Kidney epithelial cell (primary cell): Measurements from ENCODE around the gene ADSS2. TPM values are rescaled to one million over a fixed set of nuclear protein-coding genes. Genes with fewer than 3 reads are reported as not detected.

Source experiments
- DNase-seq: peaks from one replicate; pipeline ENCODE4 v3.0.0-alpha.2; 2010; ENCODE audit warnings: low read depth
- H3K27me3 ChIP-seq: 2 replicates; pipeline ENCODE4 v1.6.0; 2011; ENCODE audit warnings: low read length; ENCODE audit not compliant: control insufficient read depth, insufficient read depth
- H3K36me3 ChIP-seq: 2 replicates; pipeline ENCODE4 v1.5.1; 2011; ENCODE audit warnings: low read length; ENCODE audit not compliant: control insufficient read depth, insufficient read depth
- H3K4me3 ChIP-seq: 2 replicates; pipeline ENCODE4 v1.5.1; 2011; ENCODE audit warnings: low read depth, mild to moderate bottlenecking, control low read depth, low read length
- CTCF ChIP-seq: IDR thresholded peaks from 2 replicates; pipeline ENCODE4 v1.5.1; 2011; ENCODE audit warnings: mild to moderate bottlenecking, moderate library complexity, low read length, control low read depth, inconsistent platforms; ENCODE audit not compliant: insufficient read depth, poor library complexity, severe bottlenecking
- total RNA-seq: library from RNA; depleted of rRNA; stranded (reverse); fragments of >200 nt; gene quantifications from 2 replicates; pipeline ENCODE4 v1.2.3, GENCODE V29; 2015

The ADSS2 gene
- total RNA-seq, 1 donor from 2014 or later = 42.4 TPM

GRCh38 chr1:244456586-244456985, 4.9 kb upstream of the ADSS2 start:
- H3K27me3 ChIP-seq = no peaks in the 10 kb centered on the region
- H3K36me3 ChIP-seq = no peaks in the 10 kb centered on the region

GRCh38 chr1:244454412-244454811, 2.7 kb upstream of the ADSS2 start:
- no peaks in the 10 kb centered on the region for H3K27me3 ChIP-seq
- no peak overlapping the region for H3K4me3 ChIP-seq
- DNase-seq = no peak
- no peak for TF ChIP-seq CTCF
- no peaks in the 10 kb centered on the region for H3K36me3 ChIP-seq

More at GRCh38 chr1:244456586-244456985, 4.9 kb upstream of the ADSS2 start:
- H3K4me3 ChIP-seq = no peak overlapping the region
- no peak for TF ChIP-seq CTCF
- no peak for DNase-seq

GRCh38 chr1:244451951-244452795, 464 bp upstream of the ADSS2 start:
- Histone ChIP-seq H3K36me3 (no peaks in the 10 kb centered on the region), H3K4me3 (peak overlapping the region; percentile 79), H3K27me3 (no peaks in the 10 kb centered on the region)
- DNase-seq = peak; percentile 90
- TF ChIP-seq CTCF = peak; percentile 42

- Histone ChIP-seq H3K27me3 (no peaks in the 10 kb centered on the region), H3K36me3 (no peaks in the 10 kb centered on the region), H3K4me3 (peak overlapping the region; percentile 79)
- TF ChIP-seq CTCF = no peak
- DNase-seq = no peak
Observed at GRCh38 chr1:244450597-244451538, 841 bp downstream of the ADSS2 start.

- TF ChIP-seq CTCF = no peak
- Histone ChIP-seq H3K27me3 (no peaks in the 10 kb centered on the region), H3K4me3 (peak overlapping the region; percentile 79), H3K36me3 (no peaks in the 10 kb centered on the region)
- no peak for DNase-seq
Observed at GRCh38 chr1:244449936-244450508, 1.7 kb downstream of the ADSS2 start.
